ENCODE data around the gene MYPOP.

DNA sequence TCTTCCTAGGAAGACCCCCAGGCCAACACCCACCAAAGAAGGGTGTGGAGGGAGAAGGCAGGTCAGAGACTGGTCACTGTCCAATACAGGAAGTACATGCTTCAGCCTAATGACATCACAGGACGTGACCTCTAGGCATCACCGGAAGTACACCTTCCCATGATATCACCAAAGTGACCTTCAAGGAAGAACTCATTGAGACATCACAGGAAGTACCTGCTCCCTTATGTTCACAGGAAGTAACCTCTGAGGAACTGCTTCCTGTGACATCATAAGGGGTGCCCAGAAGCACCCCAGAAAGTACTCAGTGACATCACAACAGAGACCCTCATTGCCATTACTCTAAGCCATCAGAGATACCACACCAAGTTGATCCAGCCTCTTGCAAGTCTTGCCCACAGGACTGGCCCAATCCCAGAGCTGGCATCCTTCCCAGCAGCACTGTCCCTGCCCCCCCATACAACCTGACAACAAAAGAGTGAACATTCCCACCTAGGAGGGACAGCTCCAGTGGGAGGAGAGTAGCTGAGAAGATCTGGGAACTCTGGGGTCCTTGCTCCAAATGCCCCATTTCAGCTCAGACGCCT is 36.4 kb upstream of the MYPOP start:
- TF ChIP-seq, protein P1, sequence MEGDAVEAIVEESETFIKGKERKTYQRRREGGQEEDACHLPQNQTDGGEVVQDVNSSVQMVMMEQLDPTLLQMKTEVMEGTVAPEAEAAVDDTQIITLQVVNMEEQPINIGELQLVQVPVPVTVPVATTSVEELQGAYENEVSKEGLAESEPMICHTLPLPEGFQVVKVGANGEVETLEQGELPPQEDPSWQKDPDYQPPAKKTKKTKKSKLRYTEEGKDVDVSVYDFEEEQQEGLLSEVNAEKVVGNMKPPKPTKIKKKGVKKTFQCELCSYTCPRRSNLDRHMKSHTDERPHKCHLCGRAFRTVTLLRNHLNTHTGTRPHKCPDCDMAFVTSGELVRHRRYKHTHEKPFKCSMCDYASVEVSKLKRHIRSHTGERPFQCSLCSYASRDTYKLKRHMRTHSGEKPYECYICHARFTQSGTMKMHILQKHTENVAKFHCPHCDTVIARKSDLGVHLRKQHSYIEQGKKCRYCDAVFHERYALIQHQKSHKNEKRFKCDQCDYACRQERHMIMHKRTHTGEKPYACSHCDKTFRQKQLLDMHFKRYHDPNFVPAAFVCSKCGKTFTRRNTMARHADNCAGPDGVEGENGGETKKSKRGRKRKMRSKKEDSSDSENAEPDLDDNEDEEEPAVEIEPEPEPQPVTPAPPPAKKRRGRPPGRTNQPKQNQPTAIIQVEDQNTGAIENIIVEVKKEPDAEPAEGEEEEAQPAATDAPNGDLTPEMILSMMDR (IDR thresholded peaks at IDR 0.05) = no peak
- no peak for TF ChIP-seq POLR2A (IDR thresholded peaks at IDR 0.05)
